ENCODE data around the gene COG4. TPM values are rescaled to one million over a fixed set of nuclear protein-coding genes. Genes with fewer than 3 reads are reported as not detected.

Gene COG4
- 98.8 and 107 TPM in 2 replicates for total RNA-seq (2014; rRNA removed; shearing (Covaris generic); ENCODE audit: low replicate concordance)

DNA sequence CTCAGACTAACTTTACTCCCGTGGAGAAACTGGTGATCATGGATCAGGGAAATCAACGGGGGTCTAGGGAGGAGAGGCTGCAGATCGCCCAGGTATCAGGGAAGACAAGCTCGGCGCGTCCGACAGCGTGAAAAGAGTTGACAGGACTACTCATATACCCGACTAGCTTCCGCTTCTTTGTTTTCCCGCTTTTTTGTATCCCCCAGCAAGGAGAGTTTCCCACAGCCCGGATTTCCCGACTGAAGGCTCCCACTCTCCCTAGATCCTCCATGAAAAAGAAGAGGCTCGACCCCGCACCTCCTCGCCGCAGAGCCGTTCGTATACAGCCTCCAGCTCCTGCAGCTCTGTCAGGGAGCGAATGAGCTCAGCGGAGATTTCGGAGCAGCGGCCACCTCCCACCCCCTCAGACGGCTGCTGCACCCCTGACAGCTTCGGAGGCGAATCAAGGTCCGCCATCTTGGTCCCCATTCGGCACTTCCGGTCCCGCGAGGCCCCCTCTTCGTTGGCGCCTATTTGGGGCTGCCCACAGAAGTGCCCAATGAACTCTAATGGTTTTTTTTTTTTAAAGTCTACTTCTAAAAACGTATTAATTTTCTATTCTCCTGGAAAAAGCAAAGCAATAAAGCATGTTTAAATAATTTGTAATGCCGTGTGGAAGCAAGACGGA, at the start of gene COG4:
Gene COG4 (minus strand): TSS at position 479 of the 667 bp plus-strand sequence. CDS start 11 bp downstream, at position 468.
- in situ Hi-C loops (cut with HindIII; ENCODE audit: low pct_unique_long_range_greater_than_20kb, low sequenced_read_pairs) = no loop called here
- peak; percentile 81 for DNase-seq (ENCODE audit: low read depth)

DNA sequence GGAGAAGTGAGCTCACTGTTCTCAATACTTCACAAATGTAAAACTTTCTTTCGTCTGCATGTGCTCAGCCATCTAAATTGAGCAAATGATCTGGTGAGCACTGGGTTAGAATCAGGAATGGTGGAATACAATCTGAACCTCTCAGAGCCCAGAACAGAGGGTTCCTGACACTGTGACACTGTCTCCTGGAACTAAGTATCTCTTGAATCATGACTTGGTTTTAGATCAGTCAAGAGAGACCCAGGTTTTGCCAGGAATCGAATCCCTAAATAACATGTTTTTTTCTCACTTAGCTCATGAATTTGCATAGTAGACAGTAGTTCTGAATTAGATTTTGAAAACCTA, 49.5 kb upstream of the COG4 start:
- no peak for DNase-seq (ENCODE audit: low read depth)
- in situ Hi-C loops (cut with HindIII; ENCODE audit: low pct_unique_long_range_greater_than_20kb, low sequenced_read_pairs) = no loop called here

DNA sequence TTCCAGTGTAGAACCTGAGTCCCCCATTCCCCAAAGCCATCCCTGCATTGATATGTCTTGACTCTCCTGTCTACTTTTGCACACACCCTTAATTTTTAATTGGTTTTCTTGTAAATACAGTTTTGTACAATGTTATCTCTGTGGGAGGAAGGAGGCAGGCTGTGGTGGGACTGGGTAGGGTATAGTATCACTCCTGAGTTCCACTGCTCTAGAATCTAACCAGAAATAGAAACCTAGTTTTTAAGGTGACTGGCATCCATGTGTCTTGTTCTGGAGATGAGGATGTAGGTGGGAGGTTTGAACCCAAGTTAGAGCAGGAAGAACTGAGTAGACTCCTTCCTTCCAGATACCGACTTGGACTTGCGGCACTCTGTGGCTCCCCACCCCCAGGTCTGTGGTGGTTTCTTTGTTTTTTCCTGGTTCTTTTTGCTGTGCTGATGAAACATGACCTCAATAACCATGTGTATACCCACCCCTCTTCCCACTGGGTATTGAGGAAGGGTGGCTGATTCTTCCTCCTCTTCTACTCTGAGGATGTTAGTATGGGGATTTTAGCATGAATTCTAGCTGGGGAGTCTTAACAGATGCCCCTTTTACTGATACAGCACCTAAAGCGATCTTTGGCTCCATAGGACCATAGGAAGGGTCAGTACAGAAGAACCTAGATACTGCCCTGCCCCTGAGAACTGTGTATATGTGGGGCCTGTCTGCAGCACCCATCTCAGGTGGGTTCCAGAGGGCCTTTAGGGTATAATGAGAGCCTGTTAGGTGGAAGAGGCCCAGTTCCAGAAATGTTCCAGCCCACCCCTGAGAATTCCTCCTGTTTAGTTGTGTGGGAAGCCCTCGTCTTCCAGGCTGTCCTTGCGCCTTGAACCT, 48.9 kb upstream of the COG4 start:
- in situ Hi-C loops (cut with HindIII; ENCODE audit: low pct_unique_long_range_greater_than_20kb, low sequenced_read_pairs) = no loop called here
- no peak for DNase-seq (ENCODE audit: low read depth)

DNA sequence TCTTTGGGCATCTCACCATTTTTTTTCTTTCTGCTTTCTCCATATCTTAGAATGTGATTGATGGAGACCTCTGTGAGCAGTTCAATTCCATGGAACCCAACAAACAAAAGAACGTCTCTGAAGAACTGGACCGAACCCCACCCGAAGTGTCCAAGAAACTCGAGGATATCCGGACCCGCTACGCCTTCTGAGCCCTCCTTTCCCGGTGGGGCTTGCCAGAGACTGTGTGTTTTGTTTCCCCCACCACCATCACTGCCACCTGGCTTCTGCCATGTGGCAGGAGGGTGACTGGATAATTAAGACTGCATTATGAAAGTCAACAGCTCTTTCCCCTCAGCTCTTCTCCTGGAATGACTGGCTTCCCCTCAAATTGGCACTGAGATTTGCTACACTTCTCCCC, 48.3 kb upstream of the COG4 start:
- in situ Hi-C loops (cut with HindIII; ENCODE audit: low pct_unique_long_range_greater_than_20kb, low sequenced_read_pairs) = no loop called here
- DNase-seq (ENCODE audit: low read depth) = no peak

DNA sequence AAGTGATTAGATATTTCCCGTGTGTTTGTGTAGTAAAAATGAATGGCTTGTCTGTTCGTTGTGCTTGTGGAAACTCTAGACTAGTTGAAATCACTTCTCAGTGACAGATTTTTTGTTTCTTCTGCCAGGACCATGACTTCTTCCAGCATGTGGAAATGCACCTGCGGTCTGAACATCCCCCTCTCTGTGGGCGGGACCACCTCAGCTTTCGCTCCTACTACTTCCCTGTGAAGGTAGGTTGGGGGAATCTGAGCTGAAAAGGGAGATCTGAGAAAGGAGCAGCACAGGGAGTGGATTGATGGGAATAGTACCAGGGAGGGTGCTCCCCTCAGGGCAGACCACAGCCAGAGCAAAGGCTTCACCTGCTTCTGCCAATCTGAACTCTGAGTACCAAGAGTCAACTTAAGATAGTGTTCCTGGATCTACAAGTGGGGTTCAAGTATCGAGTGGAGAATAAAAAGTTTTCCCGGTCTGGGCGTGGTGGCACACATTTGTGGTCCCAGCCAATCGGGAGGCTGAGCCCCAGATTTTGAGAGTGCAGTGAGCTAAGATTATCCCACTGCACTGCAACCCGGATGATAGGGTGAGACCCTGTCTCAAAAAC, 47.7 kb upstream of the COG4 start:
- in situ Hi-C loops (cut with HindIII; ENCODE audit: low pct_unique_long_range_greater_than_20kb, low sequenced_read_pairs) = no loop called here
- no peak for DNase-seq (ENCODE audit: low read depth)

DNA sequence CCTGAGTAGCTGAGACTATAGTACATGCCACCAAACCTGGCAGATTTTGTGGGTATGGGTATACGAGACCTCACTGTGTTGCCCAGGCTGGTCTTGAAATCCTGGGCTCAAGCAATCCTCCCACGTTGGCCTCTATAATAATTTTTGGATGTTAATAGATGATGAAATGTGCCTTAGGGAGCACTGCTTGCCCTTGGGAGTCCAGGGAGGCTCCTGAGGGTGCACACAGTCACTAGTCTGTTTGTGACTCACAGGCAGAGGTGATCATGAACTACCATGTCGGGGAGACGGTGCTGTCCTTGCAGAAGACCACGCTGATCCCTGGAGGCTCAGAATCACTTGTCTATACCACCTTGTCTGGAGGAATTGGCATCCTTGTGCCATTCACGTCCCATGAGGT, 46.4 kb upstream of the COG4 start:
- no peak for DNase-seq (ENCODE audit: low read depth)
- in situ Hi-C loops (cut with HindIII; ENCODE audit: low pct_unique_long_range_greater_than_20kb, low sequenced_read_pairs) = no loop called here

DNA sequence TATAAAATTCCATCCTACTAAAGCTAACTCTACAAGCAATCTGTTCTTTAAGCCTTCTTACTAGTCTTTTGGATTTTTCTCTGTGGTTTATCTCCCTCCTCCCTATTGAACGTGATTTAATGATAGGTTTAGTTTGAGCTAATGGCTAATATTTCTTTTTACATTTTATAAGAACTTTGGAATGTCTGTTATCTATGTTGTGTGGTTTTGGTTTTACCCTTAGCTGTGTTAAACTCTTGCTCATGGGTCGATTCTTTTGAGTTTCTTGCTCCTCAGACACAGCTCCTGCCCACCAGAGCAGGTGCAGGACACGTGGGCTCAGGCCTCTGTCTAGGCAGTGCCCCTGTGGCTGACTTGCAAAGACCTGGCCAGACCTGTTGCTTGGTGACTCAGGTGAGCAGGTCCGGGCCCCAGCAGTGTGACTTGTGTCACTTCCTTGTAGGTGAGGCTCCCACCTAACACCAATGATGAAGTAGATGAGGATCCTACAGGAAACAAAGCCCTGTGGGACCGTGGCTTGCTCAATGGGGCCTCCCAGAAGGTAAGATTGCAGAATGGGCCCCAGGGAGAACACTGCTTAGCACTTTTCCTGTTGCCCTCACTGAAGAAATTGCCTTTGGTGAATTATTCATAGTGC, 45.4 kb upstream of the COG4 start:
- in situ Hi-C loops (cut with HindIII; ENCODE audit: low pct_unique_long_range_greater_than_20kb, low sequenced_read_pairs) = no loop called here

DNA sequence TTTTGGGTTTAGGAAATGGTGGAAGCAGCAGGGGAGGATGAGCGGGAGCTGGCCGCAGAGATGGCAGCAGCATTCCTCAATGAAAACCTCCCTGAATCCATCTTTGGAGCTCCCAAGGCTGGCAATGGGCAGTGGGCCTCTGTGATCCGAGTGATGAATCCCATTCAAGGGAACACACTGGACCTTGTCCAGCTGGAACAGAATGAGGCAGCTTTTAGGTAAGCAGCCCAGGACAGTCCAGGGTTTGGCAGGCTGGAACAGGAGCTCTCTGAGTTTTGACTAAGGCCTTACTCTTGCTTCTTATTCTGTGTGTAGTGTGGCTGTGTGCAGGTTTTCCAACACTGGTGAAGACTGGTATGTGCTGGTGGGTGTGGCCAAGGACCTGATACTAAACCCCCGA, 41.7 kb upstream of the COG4 start:
- in situ Hi-C loops (cut with HindIII; ENCODE audit: low pct_unique_long_range_greater_than_20kb, low sequenced_read_pairs) = no loop called here
- no peak for DNase-seq (ENCODE audit: low read depth)

More for the DNA sequence above, 45.4 kb upstream of the COG4 start:
- DNase-seq (ENCODE audit: low read depth) = no peak

DNA sequence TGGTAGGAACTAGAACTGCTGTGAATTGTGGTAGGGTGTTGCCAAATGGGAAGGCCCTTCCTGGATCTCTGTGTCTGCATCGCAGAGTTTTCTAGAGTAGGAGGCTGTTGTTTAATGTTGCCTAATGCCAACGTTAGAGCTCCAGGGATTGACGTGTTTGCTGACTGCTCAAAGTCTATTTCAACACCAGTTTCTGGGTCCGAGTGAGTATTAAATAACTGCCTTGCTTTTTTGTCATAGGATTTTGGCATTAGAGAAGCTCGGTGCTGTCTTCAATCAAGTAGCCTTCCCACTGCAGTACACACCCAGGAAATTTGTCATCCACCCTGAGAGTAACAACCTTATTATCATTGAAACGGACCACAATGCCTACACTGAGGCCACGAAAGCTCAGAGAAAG, 40.3 kb upstream of the COG4 start:
- DNase-seq (ENCODE audit: low read depth) = no peak
- in situ Hi-C loops (cut with HindIII; ENCODE audit: low pct_unique_long_range_greater_than_20kb, low sequenced_read_pairs) = no loop called here

DNA sequence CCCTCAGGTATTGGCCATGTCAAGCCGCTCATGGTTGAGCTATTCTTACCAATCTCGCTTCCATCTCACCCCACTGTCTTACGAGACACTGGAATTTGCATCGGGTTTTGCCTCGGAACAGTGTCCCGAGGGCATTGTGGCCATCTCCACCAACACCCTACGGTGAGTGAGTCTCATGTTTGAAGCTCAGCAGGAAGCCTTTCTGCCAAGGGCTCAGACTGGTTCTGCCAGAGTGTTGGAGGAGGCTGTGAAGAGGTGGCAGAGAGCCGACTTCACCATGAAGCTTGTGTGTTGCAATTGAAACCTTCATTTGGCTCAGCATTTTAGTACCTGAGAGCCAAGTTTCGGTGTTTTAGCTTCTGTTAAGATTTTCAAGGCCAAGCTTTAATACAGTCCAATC, 38.3 kb upstream of the COG4 start:
- in situ Hi-C loops (cut with HindIII; ENCODE audit: low pct_unique_long_range_greater_than_20kb, low sequenced_read_pairs) = no loop called here

DNA sequence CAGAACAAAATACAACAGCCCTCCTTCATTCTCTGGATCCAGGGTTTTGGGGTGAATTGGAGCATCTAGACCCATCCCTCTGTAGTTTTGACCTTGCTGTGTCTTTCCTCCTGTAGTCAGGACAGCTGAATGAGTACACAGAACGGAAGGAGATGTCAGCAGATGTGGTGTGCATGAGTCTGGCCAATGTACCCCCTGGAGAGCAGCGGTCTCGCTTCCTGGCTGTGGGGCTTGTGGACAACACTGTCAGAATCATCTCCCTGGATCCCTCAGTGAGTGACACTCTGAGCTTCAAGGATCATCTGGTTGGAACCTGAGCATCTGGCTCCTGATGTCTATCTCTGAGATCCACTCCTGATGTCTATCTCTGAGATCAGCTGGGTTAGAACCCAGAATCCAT, 32.7 kb upstream of the COG4 start:
- no peak for DNase-seq (ENCODE audit: low read depth)
- in situ Hi-C loops (cut with HindIII; ENCODE audit: low pct_unique_long_range_greater_than_20kb, low sequenced_read_pairs) = no loop called here

More for the DNA sequence above, 38.3 kb upstream of the COG4 start:
- no peak for DNase-seq (ENCODE audit: low read depth)

DNA sequence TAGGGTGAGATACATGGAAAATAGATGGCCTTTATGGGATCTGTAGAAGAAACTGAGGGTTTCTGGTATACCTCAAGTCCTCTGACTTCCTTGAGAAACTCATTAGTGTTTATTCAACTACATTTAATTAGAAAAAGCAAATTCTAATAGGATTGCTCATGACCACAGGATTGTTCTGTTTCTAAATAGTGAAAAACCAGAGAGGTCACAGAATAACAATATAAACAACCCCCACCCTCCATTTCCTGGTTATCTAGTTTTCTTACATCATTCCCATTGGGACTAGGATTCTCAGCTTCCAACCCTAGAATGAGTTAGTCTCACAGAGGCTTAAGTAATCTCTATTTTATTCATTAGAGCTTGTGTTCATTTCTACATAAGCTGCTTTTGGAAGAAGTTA, 30.3 kb upstream of the COG4 start:
- no peak for DNase-seq (ENCODE audit: low read depth)
- in situ Hi-C loops (cut with HindIII; ENCODE audit: low pct_unique_long_range_greater_than_20kb, low sequenced_read_pairs) = no loop called here

DNA sequence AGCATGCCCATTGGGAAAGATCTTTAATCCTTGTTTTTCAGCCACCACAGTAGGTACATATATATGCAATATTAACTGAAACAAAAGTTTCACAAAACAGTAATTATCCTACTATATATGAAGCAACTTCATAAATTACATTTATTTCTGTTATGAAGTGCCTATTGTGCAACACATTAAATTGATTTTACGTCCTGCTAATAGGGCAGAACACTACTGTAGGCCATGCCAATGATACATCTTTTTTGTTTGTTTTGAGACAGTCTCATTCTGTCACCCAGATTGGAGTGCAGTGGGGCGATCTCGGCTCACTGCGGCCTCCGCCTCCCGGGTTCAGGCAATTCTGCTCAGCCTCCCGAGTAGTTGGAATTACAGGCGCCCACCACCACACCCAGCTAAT, 29.3 kb upstream of the COG4 start:
- in situ Hi-C loops (cut with HindIII; ENCODE audit: low pct_unique_long_range_greater_than_20kb, low sequenced_read_pairs) = no loop called here

DNA sequence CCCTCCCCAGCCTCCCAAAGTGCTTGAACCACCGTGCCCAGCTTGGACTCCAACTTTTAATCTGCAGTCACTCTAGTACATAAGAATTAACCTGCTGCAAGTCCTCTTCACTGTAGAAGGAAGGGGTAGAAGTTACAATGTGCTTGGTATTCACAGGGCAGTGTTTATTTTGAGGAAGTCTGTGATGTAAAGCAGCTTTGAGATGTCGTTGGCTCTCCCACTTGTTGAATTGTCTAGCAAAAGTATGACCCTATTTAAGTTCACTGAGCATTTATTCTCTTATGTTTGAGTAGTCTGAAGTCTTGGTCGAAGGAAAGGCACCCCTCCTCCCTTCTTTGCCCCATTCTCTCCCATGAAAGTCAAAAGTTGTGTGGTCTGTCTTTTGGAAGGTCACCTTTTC, 28.4 kb upstream of the COG4 start:
- DNase-seq (ENCODE audit: low read depth) = no peak
- in situ Hi-C loops (cut with HindIII; ENCODE audit: low pct_unique_long_range_greater_than_20kb, low sequenced_read_pairs) = no loop called here

More for the DNA sequence above, 29.3 kb upstream of the COG4 start:
- no peak for DNase-seq (ENCODE audit: low read depth)

DNA sequence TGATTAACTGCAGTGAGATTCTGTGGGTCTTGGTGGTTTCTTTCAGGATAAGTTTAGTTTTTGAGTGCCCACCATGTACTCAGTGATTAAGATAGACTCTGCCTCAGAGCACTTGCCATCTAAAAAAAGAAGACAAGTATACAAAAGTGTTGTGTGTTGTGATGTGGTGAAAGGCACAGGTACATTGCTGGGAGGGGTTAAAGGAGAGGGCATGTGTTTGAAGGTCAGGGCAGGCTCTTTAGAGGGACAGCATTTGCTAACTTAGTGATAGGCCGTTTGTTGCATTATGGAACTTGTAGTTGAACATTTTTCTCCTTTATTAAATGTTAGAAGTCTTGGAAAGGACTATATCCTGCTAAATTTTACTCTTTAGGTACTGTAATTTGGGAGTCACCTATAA, 26.7 kb upstream of the COG4 start:
- DNase-seq (ENCODE audit: low read depth) = no peak
- in situ Hi-C loops (cut with HindIII; ENCODE audit: low pct_unique_long_range_greater_than_20kb, low sequenced_read_pairs) = no loop called here

DNA sequence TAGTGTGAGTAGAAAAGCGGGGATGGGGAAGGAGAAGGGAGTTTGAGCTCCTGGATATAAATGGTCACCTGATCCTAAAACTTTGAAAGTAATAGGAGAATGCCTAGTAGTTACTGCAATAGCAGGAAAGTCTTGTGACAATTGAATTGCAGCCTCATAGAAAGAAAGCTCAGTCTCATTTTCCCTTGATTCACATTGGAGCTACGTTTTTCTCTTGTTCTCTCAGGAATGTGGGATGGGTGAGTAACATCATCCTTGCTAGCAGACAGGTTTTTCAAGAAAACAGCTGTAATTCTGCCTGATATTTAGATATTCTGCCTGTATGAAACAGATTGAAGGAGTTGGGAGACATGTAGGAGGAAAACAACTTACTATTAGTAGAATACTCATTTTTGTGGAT, 25.6 kb upstream of the COG4 start:
- DNase-seq (ENCODE audit: low read depth) = no peak
- in situ Hi-C loops (cut with HindIII; ENCODE audit: low pct_unique_long_range_greater_than_20kb, low sequenced_read_pairs) = no loop called here

DNA sequence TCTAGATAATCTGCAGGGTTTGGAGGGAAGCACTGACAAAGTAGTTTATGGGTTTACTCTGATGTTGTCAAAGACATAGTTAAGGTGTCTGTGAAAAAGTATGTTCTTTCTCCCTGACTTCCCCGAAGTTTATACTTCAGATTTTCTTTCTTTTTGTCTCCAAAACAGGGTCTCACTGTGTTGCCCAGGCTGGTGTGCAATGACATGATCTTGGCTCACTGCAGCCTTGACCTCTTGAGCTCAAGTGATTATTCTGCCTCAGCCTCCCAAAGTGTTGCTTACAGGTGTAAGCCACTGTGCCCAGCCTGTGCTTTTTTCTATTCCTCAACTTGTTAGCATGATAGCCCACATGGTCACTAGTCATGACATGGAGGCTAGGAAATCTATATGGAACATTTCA, 21.2 kb upstream of the COG4 start:
- no peak for DNase-seq (ENCODE audit: low read depth)
- in situ Hi-C loops (cut with HindIII; ENCODE audit: low pct_unique_long_range_greater_than_20kb, low sequenced_read_pairs) = no loop called here

DNA sequence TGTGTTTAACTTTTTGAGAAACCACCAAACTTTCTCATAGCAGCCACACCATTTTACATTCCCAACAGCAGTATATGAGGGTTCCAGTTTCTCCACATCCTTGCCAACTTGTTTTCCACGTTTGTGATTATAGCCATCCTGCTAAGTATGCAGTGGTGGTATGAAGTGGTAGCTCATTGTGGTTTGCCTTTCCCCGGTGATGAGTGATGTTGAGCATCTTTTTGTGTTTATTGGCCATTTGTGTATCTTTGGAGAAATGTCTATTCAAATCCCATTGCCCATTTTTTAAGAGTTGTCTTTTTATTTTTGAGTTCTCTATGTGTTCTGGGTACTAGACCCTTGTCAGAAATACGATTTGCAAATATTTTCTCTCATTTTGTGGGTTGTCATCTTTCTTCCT, 17.6 kb upstream of the COG4 start:
- DNase-seq (ENCODE audit: low read depth) = no peak
- in situ Hi-C loops (cut with HindIII; ENCODE audit: low pct_unique_long_range_greater_than_20kb, low sequenced_read_pairs) = no loop called here

DNA sequence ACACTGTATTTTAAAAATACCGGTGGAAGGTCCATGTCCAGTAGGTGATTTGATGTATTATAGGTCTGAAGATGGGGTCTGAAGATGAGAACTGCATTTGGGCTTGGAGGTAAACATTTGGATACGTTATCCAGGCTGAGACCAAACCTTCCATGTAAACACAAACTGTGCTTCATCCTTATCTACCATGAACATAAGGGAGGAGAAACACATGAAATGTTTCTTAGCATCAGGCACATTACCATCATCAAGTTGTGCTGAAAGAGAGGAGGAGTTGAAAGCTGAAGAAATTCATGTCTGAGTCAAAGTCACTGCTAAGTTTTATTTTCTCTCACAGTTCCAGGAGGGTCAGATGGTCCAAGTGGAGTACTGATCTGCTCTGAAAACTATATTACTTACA, 11.6 kb upstream of the COG4 start:
- in situ Hi-C loops (cut with HindIII; ENCODE audit: low pct_unique_long_range_greater_than_20kb, low sequenced_read_pairs) = no loop called here
- no peak for DNase-seq (ENCODE audit: low read depth)

Data from Caki2 (cell line).